OCI-LY7 (cell line): ENCODE results near the gene WDR74.

ENCODE experiments used
- EZH2phosphoT487 ChIP-seq: fragments of 200-600 bp; sonication (generic); IDR thresholded peaks from 2 replicates; pipeline ENCODE4 v1.6.1; 2018; ENCODE audit warnings: low read depth, borderline replicate concordance, mild to moderate bottlenecking, mixed run types, antibody characterized with exemption, low read length, moderate library complexity, mixed read lengths
- TF ChIP-seq, protein P1 (sequence below): fragments of 200-600 bp; sonication (generic); conservative IDR thresholded peaks from 2 replicates; pipeline ENCODE4 v1.5.1; 2014; ENCODE audit warnings: mild to moderate bottlenecking, antibody characterized with exemption, low read length, moderate library complexity, mixed read lengths

GRCh38 chr11:62875698-62876478 is 36.5 kb upstream of the WDR74 start:
- TF ChIP-seq, protein P1, sequence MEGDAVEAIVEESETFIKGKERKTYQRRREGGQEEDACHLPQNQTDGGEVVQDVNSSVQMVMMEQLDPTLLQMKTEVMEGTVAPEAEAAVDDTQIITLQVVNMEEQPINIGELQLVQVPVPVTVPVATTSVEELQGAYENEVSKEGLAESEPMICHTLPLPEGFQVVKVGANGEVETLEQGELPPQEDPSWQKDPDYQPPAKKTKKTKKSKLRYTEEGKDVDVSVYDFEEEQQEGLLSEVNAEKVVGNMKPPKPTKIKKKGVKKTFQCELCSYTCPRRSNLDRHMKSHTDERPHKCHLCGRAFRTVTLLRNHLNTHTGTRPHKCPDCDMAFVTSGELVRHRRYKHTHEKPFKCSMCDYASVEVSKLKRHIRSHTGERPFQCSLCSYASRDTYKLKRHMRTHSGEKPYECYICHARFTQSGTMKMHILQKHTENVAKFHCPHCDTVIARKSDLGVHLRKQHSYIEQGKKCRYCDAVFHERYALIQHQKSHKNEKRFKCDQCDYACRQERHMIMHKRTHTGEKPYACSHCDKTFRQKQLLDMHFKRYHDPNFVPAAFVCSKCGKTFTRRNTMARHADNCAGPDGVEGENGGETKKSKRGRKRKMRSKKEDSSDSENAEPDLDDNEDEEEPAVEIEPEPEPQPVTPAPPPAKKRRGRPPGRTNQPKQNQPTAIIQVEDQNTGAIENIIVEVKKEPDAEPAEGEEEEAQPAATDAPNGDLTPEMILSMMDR = no peak
- no peak for TF ChIP-seq EZH2phosphoT487
